ENCODE data around the gene GFI1. TPM values are rescaled to one million over a fixed set of nuclear protein-coding genes. Genes with fewer than 3 reads are reported as not detected.

GFI1 gene
- total and polyA plus RNA-seq, 8 donors = 0.37 to 34.4 (median 1.2) TPM

Other genes starting within 250 kb of the GFI1 start
- 10 to 100 TPM in 2 of 5 donors, 1 to 10 TPM in 2, under 1 TPM in 1; 0.58 to 28.5 (median 2.2) TPM for gene GLMN, start 187.9 kb downstream of the GFI1 start, total RNA-seq
- 10 to 100 TPM in 1 of 3 donors, 1 to 10 TPM in 2; 6.3 to 13.8 (median 7.9) TPM for gene GLMN, start 187.9 kb downstream of the GFI1 start, polyA plus RNA-seq
- 10 to 100 TPM in 1 of 5 donors, 1 to 10 TPM in 4; 2.3 to 16.5 (median 5.8) TPM for gene RPAP2, start 187.9 kb downstream of the GFI1 start, total RNA-seq
- gene RPAP2, start 187.9 kb downstream of the GFI1 start, polyA plus RNA-seq = 10 to 100 TPM in 1 of 3 donors, 1 to 10 TPM in 2; 4.6 to 10.1 (median 6.1) TPM